HepG2 (cell line): ENCODE measurements around the gene CDH23. TPM values are rescaled to one million over a fixed set of nuclear protein-coding genes. Genes with fewer than 3 reads are reported as not detected.

ENCODE experiments used
- CTCF ChIP-seq: sonication (generic); formaldehyde crosslinking; IDR thresholded peaks from 2 replicates; pipeline ENCODE4 v1.5.0; 2020; ENCODE audit warnings: mild to moderate bottlenecking, missing genetic modification reagents, moderate library complexity
- KLF15 ChIP-seq: sonication (generic); formaldehyde crosslinking; IDR thresholded peaks from 2 replicates; pipeline ENCODE4 v1.8.1; 2023; ENCODE audit warnings: borderline replicate concordance, mild to moderate bottlenecking, inconsistent platforms, missing genetic modification reagents, mixed read lengths
- PITX1 ChIP-seq: sonication (generic); formaldehyde crosslinking; IDR thresholded peaks from 2 replicates; pipeline ENCODE4 v1.5.1; 2020; ENCODE audit warnings: mild to moderate bottlenecking, missing genetic modification reagents
- SP140L ChIP-seq: sonication (generic); formaldehyde crosslinking; IDR thresholded peaks from 2 replicates; pipeline ENCODE4 v1.4.0; 2020; ENCODE audit warnings: missing genetic modification reagents, borderline replicate concordance
- ZNF775 ChIP-seq: sonication (generic); formaldehyde crosslinking; IDR thresholded peaks from 2 replicates; pipeline ENCODE4 v1.4.0; 2020; ENCODE audit warnings: missing genetic modification reagents, mild to moderate bottlenecking, moderate library complexity, borderline replicate concordance
- ZNF83 ChIP-seq: sonication (generic); formaldehyde crosslinking; IDR thresholded peaks from 2 replicates; pipeline ENCODE4 v1.4.0; 2020; ENCODE audit warnings: missing genetic modification reagents, mild to moderate bottlenecking, borderline replicate concordance
- polyA plus RNA-seq, 8 experiments: library from polyadenylated mRNA; depleted of rRNA in 3 of 8; stranded (reverse) in 7 of 8; unstranded in 1 of 8; fragments of >200 nt; fragmentation: Illumina TruSeq in 4 of 8; extraction: Trizol in 4 of 8; gene quantifications; 2 replicates each; pipeline versions ENCODE4 v1.2.1 to v1.2.3, GENCODE V29; 2011 to 2016; ENCODE audit warnings: low read depth in 4 of 8, missing spikeins in 1 of 8, mixed read lengths in 1 of 8; ENCODE audit not compliant: insufficient read depth in 1 of 8
- total RNA-seq, 5 experiments: library from RNA; depleted of rRNA; stranded (reverse); fragments of >200 nt; fragmentation: Illumina TruSeq; extraction: Trizol; gene quantifications; 2 replicates each; pipeline ENCODE4 v1.2.3, GENCODE V29; 2016; ENCODE audit warnings: low read depth in 1 of 5
- TF ChIP-seq, protein P1 (sequence below), 2 experiments: sonication (generic) in 1 of 2; formaldehyde crosslinking in 1 of 2; IDR thresholded peaks; 2 replicates each; pipeline versions ENCODE4 v1.4.0 to v1.6.1; 2016 to 2020; ENCODE audit warnings: borderline replicate concordance in 1 of 2, low read depth in 1 of 2, mild to moderate bottlenecking in 1 of 2, missing genetic modification reagents in 1 of 2

The CDH23 gene
- total and polyA plus RNA-seq, 2 of the 13 experiments (the other 11 are each of a cell fraction or from before 2014, with no cell fraction given): 0.13 TPM; not detected in 1

GRCh38 chr10:71550628-71551027 lies 153.9 kb downstream of the CDH23 start (continued):
- TF ChIP-seq PITX1 (CRISPR knock-in tag) (no peak), CTCF (CRISPR knock-in tag) (no peak), ZNF83 (CRISPR knock-in tag) (no peak), SP140L (CRISPR knock-in tag) (no peak), KLF15 (CRISPR knock-in tag) (no peak), ZNF775 (CRISPR knock-in tag) (no peak)
- TF ChIP-seq, protein P1, sequence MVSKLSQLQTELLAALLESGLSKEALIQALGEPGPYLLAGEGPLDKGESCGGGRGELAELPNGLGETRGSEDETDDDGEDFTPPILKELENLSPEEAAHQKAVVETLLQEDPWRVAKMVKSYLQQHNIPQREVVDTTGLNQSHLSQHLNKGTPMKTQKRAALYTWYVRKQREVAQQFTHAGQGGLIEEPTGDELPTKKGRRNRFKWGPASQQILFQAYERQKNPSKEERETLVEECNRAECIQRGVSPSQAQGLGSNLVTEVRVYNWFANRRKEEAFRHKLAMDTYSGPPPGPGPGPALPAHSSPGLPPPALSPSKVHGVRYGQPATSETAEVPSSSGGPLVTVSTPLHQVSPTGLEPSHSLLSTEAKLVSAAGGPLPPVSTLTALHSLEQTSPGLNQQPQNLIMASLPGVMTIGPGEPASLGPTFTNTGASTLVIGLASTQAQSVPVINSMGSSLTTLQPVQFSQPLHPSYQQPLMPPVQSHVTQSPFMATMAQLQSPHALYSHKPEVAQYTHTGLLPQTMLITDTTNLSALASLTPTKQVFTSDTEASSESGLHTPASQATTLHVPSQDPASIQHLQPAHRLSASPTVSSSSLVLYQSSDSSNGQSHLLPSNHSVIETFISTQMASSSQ (IDR thresholded peaks at IDR 0.05; ENCODE audit: low read depth): no peak
- TF ChIP-seq, protein P1 (CRISPR knock-in tag; IDR thresholded peaks at IDR 0.05; ENCODE audit: borderline replicate concordance): no peak
